ENCODE results near the gene PAX3.
"Not testable (repeated sequence)": the region's sequence is repeated elsewhere in the genome, so short reads cannot be mapped to it uniquely, and the experiment has no call there.

PAX3 gene

DNA sequence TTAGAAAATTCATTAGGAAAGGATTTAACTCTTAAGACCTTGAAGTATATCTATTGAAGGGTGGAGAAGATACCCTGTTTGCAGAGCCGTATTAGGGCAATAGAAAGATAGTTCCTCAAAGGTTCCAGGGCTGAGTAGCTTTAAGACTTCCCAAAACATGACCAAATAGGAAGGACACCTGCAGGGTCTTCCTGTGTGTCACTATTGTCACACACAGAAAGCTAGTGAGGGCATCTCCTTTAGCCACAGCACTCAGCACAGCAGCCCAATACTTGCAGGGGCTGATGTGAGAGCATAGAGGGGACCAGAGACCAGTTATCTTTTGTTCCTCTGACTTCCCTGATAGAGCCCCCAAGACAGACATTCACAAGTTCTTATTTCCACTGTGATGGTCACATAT, 93.7 kb downstream of the PAX3 start:
- no peak for DNase-seq

DNA sequence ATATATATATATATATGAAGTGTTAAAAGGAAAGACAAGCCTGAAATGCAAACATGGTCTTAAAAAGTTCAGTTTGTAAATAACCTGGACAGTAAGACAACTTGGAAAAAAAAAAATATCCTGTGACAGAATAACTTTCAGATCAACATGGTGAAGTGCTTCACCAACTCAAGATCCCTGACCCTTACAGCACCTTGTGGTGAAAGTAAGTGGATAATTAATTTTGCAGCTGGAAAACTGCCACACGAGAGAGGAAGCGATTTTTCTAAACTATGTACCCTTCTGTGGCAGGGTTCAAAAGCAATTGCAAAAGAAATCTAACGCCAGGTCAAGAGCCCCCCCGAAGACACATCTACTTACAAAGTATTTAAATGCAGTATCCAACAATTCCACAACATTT, 95.8 kb downstream of the PAX3 start:
- no peak for DNase-seq

DNA sequence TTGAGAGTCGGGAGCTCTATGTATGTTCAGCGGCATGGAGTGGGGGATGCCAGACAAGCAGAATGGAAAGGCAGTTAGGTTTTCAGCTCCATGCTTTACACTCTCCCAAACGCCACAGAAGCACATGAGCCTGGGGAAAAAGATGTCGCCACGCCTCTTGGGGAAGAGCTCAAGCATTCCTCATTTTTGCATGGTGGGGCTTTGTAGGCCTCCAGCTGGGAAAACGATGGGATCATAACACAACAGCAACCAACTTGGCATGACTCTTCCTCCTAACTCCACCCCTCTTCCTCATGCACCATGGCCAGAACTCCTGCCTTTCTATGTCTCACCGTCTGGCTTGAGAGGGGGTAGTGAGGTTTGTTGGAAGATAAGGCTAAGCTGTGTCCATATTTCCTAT, 102.6 kb downstream of the PAX3 start:
- DNase-seq: no peak

DNA sequence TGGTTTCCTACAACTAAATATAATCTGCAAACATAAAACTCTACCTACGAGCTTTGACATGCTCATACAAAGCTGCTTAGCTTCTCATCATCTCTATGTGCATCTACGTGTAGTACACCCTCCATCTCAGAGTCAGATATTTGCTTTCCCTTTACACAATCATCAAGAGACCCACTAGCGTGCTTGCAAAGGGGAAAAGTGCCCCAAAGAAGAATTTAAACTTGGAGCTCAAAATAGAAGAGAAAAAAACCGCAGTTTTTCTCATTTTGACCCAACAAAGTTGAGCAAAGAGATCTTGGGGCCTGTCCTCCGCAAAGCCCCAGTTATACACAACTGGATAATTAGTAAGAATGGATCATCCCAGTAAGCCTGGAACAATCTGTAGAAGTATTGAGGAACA, 104.1 kb downstream of the PAX3 start:
- DNase-seq: no peak

DNA sequence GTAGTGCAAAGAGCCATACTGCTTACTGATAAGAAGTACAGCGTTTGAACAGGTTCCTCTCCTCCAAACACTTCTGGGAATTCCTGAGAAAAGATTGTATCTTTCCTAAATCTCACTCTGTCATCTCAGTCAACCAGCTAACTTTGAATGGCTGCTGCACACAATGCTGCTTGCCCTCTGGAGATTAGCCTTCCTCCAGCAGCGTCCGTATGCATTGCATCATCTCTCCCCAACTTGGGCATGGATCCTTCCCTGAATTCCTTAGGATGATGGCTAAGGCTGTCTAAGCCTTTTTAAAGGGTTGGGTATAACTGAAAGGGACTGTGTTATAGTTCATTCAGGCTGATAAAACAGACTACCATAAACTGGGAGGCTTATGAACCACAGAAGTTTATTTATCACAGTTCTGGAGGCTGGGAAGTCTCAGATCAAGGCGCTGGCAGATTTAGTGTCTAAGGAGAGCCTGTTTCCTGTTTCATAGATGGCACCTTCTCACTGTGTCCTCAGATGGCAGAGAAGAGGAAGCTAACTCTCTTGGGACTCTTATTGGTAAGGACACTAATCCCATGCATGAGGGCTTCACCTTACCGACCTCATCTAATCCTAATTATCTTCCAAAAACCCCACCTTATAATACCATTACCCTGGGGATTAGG, 105.3 kb downstream of the PAX3 start:
- DNase-seq: no peak

DNA sequence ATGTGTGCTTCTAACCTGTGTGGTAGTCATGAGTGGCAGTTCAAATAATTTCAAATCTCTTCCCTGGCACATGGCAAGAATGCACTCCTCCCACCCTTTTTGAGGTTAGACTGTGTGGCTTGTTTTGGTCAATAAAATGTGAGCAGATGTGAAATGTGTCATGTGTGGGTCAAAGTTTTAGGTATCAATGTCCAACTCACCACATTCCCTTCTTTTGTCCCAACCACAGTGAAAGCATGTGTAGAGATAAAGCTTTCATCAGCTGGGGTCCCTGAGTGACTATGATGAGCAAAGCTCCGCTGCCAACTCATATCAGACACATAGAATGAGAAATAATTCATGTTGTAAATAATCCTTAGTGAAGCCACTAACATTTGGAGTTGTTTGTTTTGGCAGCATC, 118.2 kb downstream of the PAX3 start:
- DNase-seq: no peak

DNA sequence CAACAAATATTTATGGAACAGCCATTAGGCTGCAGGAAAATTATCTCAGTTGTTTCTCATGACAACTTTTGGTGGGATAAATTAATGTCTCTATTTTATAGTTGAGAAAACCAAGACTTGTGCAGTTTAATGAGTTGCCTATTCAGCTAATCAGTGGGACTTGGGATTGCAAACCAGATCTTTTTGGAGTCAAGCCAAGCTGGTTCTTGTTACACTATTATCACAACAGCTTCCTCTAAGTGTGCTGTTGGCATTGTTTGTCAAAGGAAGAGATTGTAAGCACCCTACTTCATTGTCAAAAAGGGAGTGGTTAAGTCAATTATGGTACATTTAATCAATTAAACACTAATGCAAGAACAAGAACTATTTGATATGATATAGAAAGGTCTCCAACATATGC, 119.2 kb downstream of the PAX3 start:
- no peak for DNase-seq

DNA sequence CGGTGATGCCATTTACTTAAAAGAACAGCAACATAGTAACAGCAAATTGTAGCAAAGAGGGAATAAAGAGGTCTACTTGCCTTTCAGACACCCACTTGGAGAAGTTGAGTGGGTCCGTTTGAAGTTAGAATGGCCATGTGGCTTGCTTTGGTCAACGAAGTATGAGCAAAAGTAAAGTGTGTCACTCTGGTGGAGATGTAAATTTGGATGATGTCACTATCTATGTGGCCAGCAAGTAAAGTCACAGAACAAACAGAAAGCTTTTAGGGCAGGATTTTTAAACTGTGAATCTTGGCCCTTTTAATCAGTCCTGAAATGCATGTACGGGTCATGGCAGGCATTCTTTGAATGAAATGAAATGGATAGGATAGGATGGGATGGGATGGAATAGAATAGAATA, 120.3 kb downstream of the PAX3 start:
- DNase-seq: no peak

DNA sequence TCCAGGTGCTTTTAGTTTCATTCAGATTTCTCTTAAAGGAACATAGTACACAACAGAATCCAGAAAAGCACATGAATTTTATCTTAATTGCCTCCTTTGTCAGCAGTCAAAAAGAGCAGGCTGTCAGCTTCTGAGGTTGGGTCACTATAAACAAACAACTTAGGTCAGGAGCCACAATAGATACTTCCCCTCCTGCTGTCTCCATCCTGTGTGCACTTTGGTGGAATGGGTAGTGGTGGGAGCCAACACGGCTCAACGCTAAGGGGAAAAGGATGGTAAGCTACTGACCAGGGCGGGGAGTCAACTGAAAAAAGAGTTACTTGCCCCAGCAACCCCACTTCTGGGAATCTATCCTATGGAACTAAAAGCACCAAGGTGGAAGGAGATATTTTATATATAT, 121.9 kb downstream of the PAX3 start:
- no peak for DNase-seq

DNA sequence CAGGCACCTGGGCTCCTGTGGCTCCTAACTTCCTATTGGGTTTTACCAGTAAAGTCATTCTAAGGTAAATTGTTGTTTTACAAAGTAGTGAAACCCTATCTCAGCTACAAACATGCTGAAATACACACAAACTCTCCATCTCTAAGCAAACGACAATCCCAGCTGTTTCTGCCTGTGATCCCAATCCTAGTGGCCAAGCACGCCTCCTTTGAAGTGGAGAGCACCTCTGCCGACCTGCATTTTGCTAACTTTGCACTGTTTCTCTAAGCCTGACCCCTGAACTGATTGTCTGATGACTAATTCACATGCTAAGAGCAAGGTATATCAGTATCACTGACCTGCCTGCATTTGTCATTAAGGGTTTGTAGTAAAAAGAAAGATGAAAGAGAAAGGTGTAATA, 124.3 kb downstream of the PAX3 start:
- DNase-seq: no peak

DNA sequence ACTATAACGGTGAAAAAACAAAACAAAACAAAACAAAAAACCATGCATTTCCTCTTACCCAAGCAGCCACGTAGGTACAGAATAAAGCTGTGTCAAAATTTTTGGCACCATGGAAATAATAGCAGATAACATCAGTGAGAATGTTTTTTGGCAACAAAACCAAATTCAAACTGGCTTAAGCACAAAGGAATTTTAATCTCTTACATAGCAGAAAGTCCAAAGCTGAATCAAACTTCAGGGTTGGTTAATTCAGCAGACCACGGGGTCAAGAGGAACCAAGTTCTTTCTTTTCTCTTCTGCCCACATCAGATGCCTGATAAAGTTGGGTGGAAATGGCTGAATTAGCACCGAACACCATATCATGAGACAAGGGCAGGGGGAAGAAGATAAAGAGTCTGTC, 129.5 kb downstream of the PAX3 start:
- DNase-seq: no peak

DNA sequence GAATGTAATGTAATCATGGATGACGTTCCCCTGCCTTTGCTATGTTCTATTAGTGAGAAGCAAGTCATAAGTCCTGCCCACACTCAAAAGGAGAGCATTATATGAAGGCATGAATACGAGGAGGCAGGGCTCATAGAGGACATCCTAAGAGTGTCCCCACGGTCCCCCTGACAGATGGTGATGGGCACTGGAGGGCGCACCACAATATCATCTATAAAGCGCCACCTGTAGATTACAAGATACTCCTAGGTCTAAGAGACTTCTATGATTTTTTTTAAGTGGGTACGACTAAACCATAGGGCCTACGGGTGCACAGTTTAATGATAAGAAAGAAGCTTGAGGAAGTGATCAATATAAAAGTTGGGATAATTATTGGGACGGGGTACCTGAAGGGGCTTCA, 131.0 kb downstream of the PAX3 start:
- no peak for DNase-seq

DNA sequence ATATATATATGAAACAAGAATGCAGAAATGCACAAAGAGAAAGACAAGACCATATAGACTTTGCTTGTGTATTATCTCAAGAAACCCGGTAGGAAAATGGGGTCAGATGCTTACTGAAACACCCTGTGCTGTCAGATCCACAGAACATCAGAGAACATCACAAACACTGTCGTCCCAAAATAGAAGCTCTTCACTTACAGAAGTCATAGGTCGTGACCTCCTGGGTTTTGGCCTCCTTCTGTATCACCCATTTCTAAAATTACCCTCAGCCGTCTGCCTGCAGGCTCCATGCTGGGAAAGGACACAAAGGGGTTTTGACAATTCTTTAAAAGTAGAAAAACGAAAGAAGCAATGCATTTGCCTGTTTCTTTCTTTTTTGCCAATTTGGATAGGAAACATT, 137.9 kb downstream of the PAX3 start:
- no peak for DNase-seq

DNA sequence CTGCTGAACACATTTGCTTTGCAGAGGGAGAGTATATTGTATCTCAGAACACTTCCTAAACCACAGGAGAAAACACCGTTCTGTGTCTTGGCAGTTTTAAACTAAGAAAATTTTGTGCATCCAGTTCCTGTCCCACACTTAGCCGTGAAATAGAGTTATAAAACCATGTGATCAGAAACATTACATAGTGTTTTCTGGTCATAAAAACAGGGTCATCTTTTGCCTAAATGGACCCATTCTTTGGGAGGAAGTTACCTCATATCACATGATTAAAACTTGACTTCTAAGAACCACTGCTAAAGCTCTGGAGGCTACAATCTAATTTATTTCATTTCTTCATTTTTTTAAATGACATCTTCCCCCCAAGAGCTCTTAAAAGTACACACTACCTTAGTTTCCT, 138.7 kb downstream of the PAX3 start:
- DNase-seq: no peak

DNA sequence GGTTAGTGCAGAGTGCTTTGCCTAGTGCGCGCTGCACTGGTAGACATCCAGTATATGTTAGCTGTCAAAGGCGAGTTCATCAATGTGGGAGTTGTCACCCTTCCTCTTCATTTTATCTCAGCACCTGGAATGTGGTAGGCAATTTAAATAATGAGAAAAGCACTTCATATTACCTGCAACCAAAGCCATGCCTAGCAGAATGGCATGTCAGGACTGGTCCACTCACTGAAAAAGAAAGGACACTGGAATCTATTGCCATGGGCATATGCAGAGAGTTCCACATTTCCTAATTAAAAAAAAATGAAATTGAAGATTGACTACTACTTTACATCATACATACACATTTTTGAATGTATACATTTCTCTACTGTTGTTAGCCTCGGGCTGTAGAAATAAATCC, 139.6 kb downstream of the PAX3 start:
- no peak for DNase-seq

DNA sequence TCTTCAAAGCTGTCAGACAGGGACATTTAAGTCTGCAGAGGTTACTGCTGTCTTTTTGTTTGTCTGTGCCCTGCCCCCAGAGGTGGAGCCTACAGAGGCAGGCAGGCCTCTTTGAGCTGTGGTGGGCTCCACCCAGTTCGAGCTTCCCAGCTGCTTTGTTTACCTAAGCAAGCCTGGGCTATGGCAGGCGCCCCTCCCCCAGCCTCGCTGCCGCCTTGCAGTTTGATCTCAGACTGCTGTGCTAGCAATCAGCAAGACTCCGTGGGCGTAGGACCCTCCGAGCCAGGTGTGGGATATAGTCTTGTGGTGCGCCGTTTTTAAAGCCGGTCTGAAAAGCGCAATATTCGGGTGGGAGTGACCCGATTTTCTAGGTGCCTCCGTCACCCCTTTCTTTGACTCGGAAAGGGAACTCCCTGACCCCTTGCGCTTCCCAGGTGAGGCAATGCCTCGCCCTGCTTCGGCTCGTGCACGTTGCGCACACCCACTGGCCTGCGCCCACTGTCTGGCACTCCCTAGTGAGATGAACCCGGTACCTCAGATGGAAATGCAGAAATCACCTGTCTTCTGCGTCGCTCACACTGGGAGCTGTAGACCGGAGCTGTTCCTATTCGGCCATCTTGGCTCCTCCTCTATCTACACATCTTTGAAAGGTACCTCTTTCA, 143.7 kb downstream of the PAX3 start:
- DNase-seq: not testable (repeated sequence)

Measured in NCI-H774 (cell line).